ENCODE results near the gene MEIG1.
"Not testable (repeated sequence)": the region's sequence is repeated elsewhere in the genome, so short reads cannot be mapped to it uniquely, and the experiment has no call there.

Gene MEIG1

GRCh38 chr10:14959221-14960057 is at the start of gene MEIG1:
Gene MEIG1 (plus strand): TSS chr10:14959388. CDS start chr10:14966469, 7,081 bp downstream.
- no peak for FAIRE-seq

- no peak for FAIRE-seq
Observed at GRCh38 chr10:14910953-14911352, 48.2 kb upstream of the MEIG1 start.

GRCh38 chr10:14911801-14912200 is 47.4 kb upstream of the MEIG1 start:
- no peak for FAIRE-seq

GRCh38 chr10:14916600-14916999 is 42.6 kb upstream of the MEIG1 start:
- no peak for FAIRE-seq

- FAIRE-seq, result no peak
Observed at GRCh38 chr10:14917827-14918226, 41.4 kb upstream of the MEIG1 start.

GRCh38 chr10:14918964-14919363 is 40.2 kb upstream of the MEIG1 start:
- no peak for FAIRE-seq

GRCh38 chr10:14924013-14924412 is 35.2 kb upstream of the MEIG1 start:
- FAIRE-seq, result no peak

GRCh38 chr10:14925268-14925667 is 33.9 kb upstream of the MEIG1 start:
- no peak for FAIRE-seq

- no peak for FAIRE-seq
Observed at GRCh38 chr10:14926061-14926470, 33.1 kb upstream of the MEIG1 start.

- no peak for FAIRE-seq
Observed at GRCh38 chr10:14926722-14927416, 32.3 kb upstream of the MEIG1 start.

- no peak for FAIRE-seq
Observed at GRCh38 chr10:14930610-14931009, 28.6 kb upstream of the MEIG1 start.

GRCh38 chr10:14936584-14936983 is 22.6 kb upstream of the MEIG1 start:
- no peak for FAIRE-seq

- FAIRE-seq, result not testable (repeated sequence)
Observed at GRCh38 chr10:14938971-14939370, 20.2 kb upstream of the MEIG1 start.

GRCh38 chr10:14942147-14942949 is 16.8 kb upstream of the MEIG1 start:
- FAIRE-seq, result not testable (repeated sequence)

- FAIRE-seq, result not testable (repeated sequence)
Observed at GRCh38 chr10:14942950-14943338, 16.2 kb upstream of the MEIG1 start.

GRCh38 chr10:14945108-14945507 is 14.1 kb upstream of the MEIG1 start:
- no peak for FAIRE-seq

- FAIRE-seq, result no peak
Observed at GRCh38 chr10:14947268-14947667, 11.9 kb upstream of the MEIG1 start.

- FAIRE-seq, result no peak
Observed at GRCh38 chr10:14949291-14949690, 9.9 kb upstream of the MEIG1 start.

- FAIRE-seq, result no peak
Observed at GRCh38 chr10:14952851-14953423, 6.3 kb upstream of the MEIG1 start.

- FAIRE-seq, result no peak
Observed at GRCh38 chr10:14953424-14954000, 5.7 kb upstream of the MEIG1 start.

- FAIRE-seq, result no peak
Observed at GRCh38 chr10:14954001-14954770, 5.0 kb upstream of the MEIG1 start, which contains the start of gene DCLRE1C. Gene DCLRE1C (minus strand): TSS chr10:14954096. CDS start chr10:14954010, 86 bp downstream.

GRCh38 chr10:14954934-14955333 is 4.3 kb upstream of the MEIG1 start:
- FAIRE-seq, result no peak
